GM21576 (cell line): ENCODE measurements around the gene NFATC3.

Experiments used
- ATAC-seq: cut with Tn5 transposase; IDR thresholded peaks from one replicate; pipeline ENCODE4 v1.9.1; 2021; ENCODE audit warnings: mild to moderate bottlenecking, moderate library complexity; ENCODE audit not compliant: unreplicated experiment

The NFATC3 gene

DNA sequence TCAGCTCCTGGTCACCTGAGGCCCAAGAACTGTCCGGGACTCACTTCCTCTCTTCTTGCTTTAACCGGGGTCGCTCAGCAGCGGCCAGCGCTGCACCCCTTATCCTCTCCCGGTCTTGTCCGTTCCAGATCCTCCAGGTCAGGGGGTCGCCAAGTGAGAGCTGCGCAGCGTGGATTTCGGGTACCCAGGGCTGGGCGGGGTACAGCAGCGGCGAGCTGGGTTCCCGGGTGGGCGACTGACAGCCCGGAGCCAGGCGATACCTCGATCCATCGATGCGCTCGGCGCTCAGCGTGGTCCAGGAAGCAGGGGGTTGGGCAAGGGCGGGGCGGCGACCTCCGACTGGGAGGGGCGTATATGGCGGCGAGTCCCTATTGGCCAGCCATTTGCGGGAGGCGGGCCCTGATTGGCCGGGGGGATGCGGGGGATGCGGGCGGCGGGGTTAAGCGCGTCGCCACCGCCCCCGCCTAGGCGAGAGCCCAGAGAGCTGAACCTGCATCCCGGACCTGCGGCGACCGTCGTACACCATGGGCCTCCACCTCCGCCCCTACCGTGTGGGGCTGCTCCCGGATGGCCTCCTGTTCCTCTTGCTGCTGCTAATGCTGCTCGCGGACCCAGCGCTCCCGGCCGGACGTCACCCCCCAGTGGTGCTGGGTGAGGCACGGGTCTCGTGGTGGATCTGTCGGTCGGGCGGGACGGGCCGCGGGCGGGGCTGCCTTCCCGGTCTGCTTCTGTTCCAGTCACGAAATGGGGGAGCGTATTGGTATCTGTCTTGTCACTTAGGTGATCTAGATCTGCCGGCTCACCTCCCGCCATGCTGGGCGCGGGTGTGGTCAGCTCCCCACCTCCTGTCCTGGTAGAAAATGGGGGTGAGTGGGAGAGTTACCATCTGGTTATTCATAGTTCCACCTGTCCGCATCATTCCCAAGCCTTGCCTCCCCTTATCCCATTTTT lies 160.0 kb downstream of the NFATC3 start, which contains the start of gene PLA2G15:
Gene PLA2G15 (plus strand): TSS at position 471 of the 951 bp plus-strand sequence. CDS start 54 bp downstream, at position 525.
- ATAC-seq, result peak; percentile 74

DNA sequence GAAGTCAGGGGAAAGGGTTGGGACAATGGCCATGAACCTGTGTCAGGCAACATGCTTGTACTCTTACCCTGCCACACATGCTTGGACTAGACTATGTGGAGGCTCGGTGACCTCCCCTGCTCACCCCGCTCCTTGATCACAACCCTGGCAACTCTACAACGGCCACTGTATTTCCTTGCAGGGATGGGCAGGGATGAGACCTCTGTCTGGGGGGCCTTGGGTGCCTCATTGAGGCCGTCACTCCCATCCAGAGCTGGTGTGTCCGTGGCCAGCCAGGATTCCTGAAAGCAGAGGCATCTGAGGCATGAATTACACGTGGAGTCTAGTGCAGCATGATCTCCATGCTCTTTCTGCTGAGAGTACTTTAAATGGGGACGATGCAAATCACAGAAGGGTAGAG lies 161.0 kb downstream of the NFATC3 start:
- ATAC-seq, result no peak

DNA sequence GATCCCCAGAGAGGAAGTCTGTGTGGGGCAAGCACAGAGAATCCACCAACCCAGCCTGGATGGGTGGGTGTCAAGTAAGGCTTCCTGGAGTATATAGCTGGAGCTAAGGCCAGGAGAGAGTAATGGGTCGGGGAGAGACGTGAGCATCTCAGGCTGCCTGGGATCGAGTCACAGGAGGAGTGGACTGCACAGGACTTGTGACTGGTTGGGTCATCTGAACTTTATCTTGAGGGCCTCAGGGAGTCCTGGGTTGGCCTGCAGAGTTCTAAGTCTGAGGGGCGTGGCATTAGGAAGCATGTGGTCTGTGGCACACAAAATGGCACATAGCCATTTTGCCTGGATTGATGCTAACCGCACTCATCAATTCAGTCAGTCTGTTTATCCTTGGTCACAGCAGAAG lies 161.5 kb downstream of the NFATC3 start:
- no peak for ATAC-seq

DNA sequence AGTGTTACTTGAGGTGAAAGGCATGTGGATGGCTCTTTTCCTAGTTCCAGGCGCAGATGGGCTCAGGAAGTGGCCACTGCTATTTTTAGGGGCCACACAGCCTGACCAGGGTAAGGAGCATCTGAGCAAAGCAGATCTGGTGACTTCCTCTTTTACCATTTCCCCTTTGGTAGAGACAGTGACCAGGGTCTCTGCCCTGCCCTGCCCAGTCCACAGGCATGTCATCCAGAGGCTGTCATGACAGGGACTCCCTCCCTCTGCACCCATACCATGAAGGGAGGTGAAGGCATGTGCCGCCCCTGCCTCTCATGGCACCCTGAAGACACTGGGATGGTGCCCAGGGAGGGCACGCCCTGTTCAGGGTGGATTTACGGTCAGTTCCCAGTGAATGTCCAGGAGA lies 162.2 kb downstream of the NFATC3 start:
- no peak for ATAC-seq

DNA sequence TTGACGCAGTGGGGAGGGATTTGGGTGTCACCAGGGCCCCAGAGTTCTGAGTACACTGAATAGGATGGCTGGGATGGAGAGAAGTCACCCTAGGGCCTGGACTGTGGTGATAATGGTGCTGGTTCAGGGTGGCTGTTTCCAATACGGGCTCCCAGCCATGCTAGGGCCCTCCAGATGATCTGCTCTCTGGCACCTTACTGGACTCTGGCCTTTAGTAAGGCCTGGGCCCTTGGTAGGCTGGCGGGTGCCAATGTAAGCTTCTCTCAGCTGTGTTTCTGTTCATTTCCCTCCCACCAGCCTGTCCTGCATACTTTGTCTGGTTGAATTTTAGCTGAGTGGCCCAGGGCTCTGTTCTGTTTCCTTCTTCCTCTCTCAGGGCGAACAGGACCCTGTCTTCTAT lies 162.8 kb downstream of the NFATC3 start:
- ATAC-seq, result no peak

DNA sequence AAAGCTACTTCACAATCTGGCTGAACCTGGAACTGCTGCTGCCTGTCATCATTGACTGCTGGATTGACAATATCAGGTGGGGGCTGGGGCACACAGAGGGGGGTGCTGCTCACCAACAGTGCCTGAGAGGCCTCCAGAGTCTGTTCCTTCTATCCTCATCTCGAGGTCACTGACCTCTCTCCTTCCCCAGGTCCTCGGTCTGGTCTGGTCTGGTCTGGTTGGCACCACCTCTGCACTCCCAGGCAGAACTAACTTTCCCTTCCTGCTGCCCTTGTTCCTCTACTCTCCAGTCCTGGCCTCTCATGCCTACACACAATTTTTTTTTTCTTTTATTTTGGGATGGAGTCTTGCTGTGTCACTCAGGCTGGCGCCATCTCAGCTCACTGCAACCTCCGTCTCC lies 164.2 kb downstream of the NFATC3 start:
- ATAC-seq, result no peak

DNA sequence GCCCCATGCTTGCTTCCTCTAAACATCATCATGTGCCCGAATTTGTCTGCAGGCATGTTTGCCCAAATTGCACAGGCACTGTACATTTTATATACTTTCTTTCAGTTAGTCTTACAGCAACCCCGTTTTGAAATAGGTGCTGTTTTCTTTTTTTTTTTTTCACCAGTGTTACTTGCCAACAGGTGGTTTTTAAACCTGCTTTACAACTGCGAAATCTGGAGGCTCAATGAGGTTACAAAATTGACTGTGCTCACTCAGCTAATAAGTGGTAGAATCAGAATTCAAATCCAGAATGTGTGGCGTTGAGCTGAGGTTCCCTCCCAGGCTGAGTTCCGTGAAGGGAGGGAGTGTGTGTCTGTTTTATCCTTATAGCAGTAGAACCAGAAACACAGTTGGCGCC lies 165.8 kb downstream of the NFATC3 start:
- no peak for ATAC-seq

DNA sequence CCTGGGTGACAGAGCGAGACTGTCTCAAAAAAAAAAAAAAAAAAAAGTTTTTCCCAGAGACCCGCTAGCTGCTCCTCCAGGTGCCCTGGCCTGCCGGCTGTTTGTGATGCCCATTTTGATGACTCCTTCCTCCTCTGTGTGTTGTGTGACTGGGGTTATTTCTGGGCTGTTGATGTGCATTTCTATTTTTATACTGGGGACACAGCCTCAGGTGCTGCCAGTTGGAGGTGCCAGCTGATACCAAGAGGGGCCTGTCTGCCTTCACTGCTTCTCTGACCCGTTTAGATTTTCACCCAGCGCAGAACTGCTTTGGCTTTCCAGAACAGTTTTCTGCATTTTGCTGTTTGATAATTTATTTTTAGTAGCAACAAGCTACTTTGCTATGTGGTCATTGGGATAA lies 166.7 kb downstream of the NFATC3 start:
- ATAC-seq, result no peak

DNA sequence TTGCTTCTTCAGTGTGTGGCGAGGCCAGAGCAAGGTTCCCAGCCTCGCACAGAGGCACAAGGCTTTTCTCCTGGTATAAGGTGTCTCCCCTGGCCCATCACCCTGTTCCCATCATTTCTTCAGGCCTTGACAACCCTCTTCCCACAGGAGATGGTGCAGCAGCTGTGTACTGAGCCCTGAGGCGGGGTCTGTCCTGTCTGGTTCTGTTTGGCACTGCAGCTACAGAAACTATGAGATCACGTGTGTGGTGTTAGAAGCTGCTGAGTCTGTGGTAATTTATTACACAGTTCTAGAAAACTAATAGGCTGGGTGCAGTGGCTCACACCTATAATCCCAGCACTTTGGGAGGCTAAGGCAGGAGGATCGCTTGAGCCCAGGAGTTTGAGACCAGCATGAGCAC lies 167.2 kb downstream of the NFATC3 start:
- ATAC-seq, result no peak

DNA sequence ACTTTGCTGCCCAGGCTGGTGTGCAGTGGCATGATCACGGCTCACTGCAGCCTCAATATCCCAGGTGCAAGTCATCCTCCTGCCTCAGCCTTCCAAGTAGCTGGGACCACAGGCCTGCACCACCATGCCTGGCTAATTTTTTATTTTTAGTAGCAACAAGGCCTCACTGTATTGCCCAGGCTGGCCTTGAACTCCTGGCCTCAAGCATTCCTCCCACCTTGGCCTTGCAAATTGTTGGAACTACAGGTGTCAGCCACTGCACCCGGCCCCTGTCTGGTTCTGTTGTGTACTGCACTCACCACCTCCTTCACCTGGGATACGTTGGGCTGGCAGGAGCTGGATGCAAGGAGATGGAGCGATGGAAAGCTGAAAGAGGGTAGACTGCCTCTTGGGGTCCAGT lies 168.6 kb downstream of the NFATC3 start:
- no peak for ATAC-seq

DNA sequence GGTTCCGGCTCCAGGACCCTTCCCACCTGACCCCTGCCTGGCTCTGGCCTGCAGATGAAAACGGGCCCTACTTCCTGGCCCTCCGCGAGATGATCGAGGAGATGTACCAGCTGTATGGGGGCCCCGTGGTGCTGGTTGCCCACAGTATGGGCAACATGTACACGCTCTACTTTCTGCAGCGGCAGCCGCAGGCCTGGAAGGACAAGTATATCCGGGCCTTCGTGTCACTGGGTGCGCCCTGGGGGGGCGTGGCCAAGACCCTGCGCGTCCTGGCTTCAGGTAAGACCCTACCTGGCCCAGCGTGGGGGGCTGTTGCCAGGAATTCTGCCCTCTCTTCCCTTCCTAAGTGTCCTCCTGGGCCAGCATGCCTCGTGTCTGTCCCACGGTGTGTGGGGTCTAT lies 170.5 kb downstream of the NFATC3 start:
- ATAC-seq, result no peak

DNA sequence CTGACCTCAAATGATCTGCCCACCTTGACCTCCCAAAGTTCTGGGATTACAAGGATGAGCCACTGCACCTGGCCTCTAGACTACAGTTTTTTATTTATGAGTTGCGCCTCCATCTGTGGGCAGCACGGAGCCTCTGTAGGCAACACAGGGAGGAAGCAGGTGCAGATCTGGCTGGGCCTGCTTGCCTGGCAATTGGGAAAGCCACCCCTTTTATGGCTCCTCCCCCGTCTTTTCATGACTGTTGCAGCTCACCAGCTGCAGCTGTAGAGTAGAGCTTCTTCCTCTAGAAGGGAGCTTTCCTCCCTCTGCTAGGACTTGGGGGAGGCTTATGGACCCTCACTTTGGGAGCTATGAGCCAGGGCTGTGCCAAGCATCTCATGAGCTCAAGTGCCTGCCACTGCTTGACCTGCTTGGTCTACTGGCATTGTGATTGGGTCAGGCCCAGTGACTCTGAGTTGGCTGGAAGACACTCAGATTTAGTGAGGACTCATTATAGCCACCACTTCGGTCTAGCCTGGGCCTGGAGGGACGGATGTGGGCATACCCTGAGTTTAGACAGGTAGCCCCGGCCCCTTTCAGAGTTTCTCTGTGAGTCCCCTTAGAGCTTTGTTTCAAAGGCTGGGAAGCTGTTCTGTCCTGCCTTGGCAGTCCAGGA lies 172.2 kb downstream of the NFATC3 start:
- ATAC-seq, result peak; percentile 45

DNA sequence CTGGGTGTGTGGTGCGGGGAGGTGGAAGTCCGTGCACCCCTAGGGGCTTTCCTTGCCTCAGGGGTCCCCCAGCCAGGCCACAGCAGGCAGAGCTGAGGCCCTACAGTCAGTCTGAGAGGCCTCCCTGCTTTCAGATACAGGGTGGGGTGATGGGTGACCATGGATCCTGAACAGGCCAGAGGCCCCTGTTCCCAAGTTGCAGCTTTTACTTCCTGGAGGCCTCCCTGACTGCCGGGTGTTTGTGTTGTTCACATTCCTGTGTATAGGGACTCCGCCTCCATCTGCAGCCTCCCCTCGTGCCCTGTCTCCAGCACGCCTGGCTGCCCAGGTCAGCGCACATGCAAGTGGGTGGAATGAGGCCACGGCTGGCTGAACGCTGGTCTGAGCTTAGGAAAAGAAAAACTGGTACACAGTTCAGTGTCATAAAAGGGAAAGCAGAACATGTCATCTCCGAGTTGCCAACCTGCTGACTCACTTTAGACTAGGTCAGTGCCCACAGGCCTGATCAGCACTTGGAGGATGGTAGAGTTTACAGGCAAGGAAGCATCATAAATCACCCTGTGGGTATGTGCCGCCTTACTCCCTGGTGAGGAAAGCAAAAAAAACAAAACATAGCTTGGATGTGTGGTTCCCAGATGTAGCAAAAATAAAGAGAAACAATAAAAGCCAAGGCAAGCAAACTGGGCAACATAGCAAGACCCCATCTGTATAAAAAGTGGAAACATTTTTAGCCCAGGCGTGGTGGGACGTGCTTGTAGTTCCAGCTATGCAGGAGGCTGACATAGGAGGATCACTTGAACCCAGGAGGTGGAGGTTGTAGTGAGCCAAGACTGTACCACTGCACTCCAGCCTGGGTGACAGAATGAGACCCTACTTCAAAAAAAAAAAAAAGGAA lies 173.0 kb downstream of the NFATC3 start:
- no peak for ATAC-seq

DNA sequence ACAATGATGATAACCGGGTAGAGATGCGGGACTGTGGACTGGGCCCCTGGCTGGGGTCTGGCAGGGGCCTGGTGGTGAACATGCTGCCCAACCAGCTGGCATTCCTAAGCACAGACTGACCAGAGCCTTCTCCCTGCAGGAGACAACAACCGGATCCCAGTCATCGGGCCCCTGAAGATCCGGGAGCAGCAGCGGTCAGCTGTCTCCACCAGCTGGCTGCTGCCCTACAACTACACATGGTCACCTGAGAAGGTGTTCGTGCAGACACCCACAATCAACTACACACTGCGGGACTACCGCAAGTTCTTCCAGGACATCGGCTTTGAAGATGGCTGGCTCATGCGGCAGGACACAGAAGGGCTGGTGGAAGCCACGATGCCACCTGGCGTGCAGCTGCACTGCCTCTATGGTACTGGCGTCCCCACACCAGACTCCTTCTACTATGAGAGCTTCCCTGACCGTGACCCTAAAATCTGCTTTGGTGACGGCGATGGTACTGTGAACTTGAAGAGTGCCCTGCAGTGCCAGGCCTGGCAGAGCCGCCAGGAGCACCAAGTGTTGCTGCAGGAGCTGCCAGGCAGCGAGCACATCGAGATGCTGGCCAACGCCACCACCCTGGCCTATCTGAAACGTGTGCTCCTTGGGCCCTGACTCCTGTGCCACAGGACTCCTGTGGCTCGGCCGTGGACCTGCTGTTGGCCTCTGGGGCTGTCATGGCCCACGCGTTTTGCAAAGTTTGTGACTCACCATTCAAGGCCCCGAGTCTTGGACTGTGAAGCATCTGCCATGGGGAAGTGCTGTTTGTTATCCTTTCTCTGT lies 174.0 kb downstream of the NFATC3 start:
- no peak for ATAC-seq

DNA sequence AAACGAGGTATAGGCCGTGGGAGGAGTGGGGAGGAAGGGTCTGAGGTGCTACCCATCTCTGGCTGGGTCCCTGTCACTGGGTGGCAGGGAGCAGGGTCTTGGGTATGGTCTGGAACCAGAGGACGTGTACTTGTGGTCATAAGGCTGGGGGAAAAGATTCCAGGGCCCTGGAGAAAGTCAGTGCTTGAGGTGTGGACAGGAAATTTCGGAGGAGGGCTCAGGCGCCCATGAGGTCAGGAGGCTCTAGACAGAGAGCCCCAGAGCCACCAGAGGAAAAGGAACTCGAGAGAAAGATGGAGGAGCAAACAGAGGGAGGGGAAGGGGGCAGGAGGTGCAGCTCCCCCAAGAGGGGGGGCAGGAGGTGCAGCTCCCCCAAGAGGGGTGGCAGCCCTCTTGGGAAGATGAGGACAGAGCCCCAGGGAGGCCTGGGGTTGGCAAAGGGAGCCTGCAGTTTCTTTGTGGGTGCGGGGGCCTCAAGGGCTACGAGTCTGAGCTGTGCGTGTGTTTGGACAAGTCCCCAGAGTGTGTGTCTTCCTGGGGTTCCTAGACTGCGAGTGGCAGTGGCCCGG lies 178.5 kb downstream of the NFATC3 start:
- no peak for ATAC-seq

DNA sequence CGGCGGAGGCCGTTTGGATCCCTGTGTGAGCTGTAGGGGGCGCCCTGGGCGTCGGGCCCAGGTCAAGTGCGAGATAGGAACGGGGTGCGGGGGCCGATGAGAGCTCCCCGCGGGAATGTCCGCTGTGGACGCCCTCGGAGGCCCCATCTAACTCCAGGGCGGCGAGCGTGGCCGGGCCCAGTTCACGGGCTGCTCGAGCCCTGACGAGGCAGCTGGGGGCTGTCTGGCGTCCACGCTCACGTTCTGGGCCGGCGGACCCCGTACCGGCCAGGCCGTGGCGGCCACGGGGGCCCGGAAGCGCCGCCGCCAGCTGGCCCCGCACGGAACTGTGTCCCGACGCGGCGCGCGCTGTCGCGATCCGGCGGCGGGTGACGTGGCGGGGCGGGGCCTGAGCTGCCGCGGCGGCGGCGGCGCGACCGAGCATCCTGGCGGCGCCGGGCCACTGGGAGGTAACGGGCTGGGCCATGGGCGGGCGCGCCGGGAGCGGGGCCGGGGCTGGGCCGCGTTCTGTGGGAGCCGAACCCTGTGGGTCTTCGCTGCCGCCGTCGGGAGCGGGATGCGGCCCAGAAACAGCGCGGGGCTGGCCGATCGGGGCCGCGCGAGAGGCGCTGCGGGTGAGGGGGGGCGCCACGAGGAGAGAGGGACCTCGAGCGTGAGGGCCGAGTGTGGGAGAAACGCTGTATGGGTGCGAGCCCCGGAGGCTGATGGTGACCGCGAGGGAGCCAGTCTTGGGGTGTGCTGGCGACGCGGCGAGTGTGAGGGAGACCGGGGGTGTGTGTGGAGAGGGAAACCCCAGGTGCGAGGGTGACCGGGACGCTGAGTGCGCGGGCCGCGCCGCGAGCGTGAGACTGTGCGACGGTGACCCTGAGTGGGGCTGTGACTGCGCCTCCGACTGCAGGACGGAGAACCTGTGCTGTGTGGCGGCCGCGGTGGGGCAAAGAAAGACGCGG lies 179.2 kb downstream of the NFATC3 start, which contains the start of gene SLC7A6:
Gene SLC7A6 (plus strand): TSS at position 399 of the 950 bp plus-strand sequence. CDS start 10,201 bp downstream, outside the sequence.
- peak; percentile 53 for ATAC-seq

DNA sequence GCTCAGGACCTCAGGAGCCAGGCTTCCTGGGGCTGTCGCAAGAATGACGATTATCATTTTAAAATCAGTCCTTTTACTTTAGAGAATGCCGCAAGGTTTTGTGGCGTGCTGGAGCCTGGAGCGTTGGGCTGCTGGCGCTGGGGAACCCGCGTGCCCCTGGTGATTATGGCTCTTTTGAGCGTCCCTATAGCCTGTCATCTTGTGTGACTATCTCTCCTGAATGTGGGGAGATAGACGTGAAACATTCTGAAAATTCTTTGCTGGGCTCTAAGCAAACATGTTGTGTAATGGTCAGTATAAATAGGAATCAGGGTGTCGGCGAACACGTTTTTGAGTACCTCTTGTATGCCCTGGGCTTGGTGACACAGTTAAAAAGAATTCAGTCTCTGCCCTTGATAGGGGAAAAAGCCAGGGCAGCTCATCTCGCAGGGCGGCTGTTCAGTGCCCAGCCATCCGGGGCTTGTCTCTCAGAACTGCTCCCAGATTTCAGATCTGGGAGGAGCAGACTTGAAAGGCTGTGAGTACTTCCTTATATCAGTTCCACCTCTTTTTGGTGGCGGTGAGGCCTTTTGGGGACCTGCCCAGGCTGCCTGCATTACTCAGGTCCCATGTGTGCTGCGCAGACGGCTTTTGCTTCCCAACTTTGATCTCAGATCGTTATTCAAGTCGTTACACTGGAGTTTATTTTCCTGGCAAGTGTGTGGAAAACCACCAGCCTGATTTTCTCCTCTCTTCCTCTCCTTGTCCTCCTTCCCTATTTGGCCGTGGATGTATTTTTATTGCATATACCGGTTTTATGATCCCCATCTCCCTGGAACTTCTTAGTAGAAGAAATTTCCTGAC lies 180.1 kb downstream of the NFATC3 start:
- no peak for ATAC-seq
